RWPE2 (cell line): ENCODE measurements around the gene ABRAXAS1.
A peak's percentile ranks its signal among the peaks of the same experiment; 100 is the strongest.
"Not testable (repeated sequence)": the region's sequence is repeated elsewhere in the genome, so short reads cannot be mapped to it uniquely, and the experiment has no call there.

ENCODE experiments used
- ATAC-seq: fragments of 200-7000 bp; cut with Tn5 transposase; 3 replicates; pipeline ENCODE4 v1.9.1; 2021; ENCODE audit warnings: low read depth
- DNase-seq: peaks from one replicate; pipeline ENCODE4 v3.0.0-alpha.2; 2020; ENCODE audit warnings: low spot score
- H3K27ac ChIP-seq: fragments of 450-650 bp; 2 replicates; pipeline ENCODE4 v1.5.1; 2017; ENCODE audit warnings: mild to moderate bottlenecking; ENCODE audit not compliant: poor library complexity, severe bottlenecking
- H3K27me3 ChIP-seq: fragments of 250-450 bp; sonication (Bioruptor Pico); 2 replicates; pipeline ENCODE4 v1.5.1; 2021; ENCODE audit warnings: mild to moderate bottlenecking, moderate library complexity; ENCODE audit not compliant: insufficient read depth, poor library complexity, severe bottlenecking
- H3K36me3 ChIP-seq: fragments of 250-450 bp; sonication (Bioruptor Pico); 2 replicates; pipeline ENCODE4 v1.5.1; 2020; ENCODE audit warnings: low read depth, mild to moderate bottlenecking, moderate library complexity
- H3K4me1 ChIP-seq: fragments of 250-450 bp; sonication (Bioruptor Pico); 2 replicates; pipeline ENCODE4 v1.5.1; 2021; ENCODE audit warnings: mild to moderate bottlenecking, moderate library complexity; ENCODE audit not compliant: insufficient read depth, poor library complexity, severe bottlenecking
- H3K4me3 ChIP-seq: fragments of 250-450 bp; sonication (Bioruptor Pico); 2 replicates; pipeline ENCODE4 v1.5.1; 2021; ENCODE audit warnings: mild to moderate bottlenecking, moderate library complexity; ENCODE audit not compliant: severe bottlenecking
- H3K9me3 ChIP-seq: fragments of 250-450 bp; sonication (Bioruptor Pico); 2 replicates; pipeline ENCODE4 v1.5.1; 2021; ENCODE audit warnings: mild to moderate bottlenecking, moderate library complexity; ENCODE audit not compliant: severe bottlenecking
- CTCF ChIP-seq: fragments of 450-650 bp; IDR thresholded peaks from one replicate; pipeline ENCODE4 v1.5.1; 2017; ENCODE audit warnings: mild to moderate bottlenecking, moderate library complexity; ENCODE audit not compliant: poor library complexity, severe bottlenecking

The ABRAXAS1 gene

DNA sequence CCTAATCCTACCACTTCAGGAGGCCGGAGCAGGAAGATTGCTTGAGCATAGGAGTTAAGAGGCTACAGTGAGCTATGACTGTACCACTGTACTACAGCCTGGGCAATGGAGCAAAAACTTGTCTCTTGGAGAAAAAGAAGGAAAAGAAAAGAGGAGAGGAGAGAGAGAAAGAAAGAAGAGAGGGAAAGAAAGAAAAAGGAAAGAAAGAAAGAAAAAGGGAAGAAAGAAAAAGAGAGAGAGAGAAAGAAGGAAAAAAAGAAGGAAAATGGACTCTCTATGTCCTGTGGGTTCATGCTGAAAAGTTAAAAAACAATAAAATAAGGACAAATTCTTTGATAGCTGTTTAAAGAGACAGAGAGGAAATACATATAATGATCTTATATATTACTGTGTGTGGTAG is 13.3 kb upstream of the ABRAXAS1 start:
- Histone ChIP-seq H3K9me3 (no peaks in the 10 kb centered on the region), H3K4me1 (no peaks in the 10 kb centered on the region), H3K27me3 (no peaks in the 10 kb centered on the region), H3K4me3 (no peak overlapping the region), H3K27ac (no peak overlapping the region), H3K36me3 (no peaks in the 10 kb centered on the region)
- no peak for DNase-seq
- no peak for ATAC-seq
- no peak for TF ChIP-seq CTCF

GRCh38 chr4:83496085-83496917 is 11.4 kb upstream of the ABRAXAS1 start:
- not testable (repeated sequence) for ATAC-seq, DNase-seq

DNA sequence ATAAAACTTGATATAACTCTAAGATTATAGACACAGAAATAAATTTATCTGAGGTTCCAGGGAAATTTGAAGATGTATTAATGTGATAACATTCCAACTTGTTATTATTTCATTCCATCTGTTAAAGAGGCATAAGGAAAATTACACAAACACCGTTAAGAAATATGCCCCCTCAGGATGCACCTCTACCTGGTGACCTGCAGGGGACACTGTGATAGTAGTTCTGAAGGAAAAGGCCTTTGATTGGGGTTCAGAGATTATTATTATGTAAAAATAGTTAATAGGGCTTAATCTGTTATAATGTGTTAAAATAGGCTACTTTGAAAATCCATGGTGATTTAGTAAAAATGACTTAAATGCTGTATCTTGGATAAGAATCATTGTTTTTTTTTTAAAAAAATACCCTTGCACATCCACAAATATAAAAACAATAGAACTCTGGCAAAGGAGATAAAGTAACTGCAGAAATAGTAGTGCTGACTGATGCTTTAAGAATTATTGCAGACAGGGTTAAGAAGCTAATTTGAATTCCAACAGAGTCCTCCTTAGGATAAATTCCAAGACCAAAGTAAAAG is 6.1 kb upstream of the ABRAXAS1 start:
- Histone ChIP-seq H3K27ac (no peak overlapping the region), H3K4me1 (peaks cover 7% of the 10 kb centered on the region), H3K27me3 (no peaks in the 10 kb centered on the region), H3K4me3 (no peak overlapping the region), H3K9me3 (no peaks in the 10 kb centered on the region), H3K36me3 (no peaks in the 10 kb centered on the region)
- peak; percentile 93 for TF ChIP-seq CTCF
- ATAC-seq: no peak
- DNase-seq: no peak

More at GRCh38 chr4:83496085-83496917, 11.4 kb upstream of the ABRAXAS1 start:
- not testable (repeated sequence) for H3K4me3 ChIP-seq, H3K36me3 ChIP-seq, H3K27ac ChIP-seq, H3K9me3 ChIP-seq, H3K4me1 ChIP-seq, H3K27me3 ChIP-seq

DNA sequence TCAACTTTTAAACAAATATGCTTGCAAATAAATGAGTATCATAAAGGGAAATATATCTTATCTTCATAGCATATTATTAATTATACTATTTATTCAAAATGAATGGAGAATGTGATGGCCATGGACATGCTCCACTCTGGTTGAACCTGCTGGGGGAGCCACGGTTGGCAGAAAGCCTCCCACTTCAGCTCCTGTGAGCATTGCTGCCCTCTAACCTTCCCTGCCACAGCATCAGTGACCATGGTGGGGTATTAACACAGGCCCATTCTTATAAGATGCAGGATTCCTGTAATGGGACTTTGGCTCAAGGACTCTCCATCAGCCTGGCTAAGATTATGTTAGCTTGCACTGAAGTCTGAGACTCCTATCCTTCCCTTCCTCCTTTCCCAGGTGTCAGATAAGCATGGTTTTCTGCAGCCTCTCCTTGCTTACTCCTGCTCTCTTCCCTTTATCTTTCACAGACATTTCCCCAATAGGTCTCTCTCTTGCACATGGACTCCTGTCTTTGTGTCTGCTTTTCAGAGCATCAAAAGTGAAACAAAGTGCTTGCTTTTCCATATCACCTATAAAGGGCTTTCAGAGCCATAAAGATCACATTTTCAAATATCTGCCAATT is 4.9 kb upstream of the ABRAXAS1 start:
- no peak for TF ChIP-seq CTCF
- no peak for DNase-seq

DNA sequence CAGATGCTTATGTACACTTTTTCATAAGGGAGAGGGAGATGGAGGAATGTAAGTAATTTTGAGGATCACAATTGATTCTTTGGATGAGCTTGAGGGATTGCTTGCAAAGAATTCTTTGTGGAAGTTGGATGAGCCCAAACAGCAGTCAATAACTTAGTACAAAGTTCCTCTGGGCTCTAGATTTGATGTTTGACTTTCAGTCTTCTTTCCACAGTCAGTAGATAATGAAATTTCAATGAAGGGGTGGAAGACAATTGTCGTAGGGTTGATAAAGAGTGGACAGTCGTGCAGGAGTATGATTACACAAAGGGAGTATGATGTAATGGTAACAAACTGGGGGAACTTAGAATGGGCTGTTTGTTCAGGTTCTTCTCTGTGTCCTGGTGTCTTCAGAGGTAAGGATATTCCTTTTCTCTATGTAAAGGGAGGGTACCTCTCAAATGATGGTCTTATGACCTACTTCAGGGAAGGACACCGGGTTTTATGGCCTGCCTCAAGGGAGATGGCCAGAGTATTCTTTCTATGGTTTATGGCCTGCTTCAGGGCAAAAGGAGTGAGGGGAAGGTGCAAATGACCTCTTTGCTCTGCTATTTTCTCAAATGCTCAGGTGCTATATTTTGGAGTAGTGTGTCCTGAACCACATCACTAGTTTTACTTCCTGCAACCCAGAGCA is 1.7 kb upstream of the ABRAXAS1 start:
- no peak for TF ChIP-seq CTCF
- no peak for ATAC-seq
- H3K9me3 ChIP-seq: no peaks in the 10 kb centered on the region
- no peak overlapping the region for H3K27ac ChIP-seq
- H3K4me3 ChIP-seq: no peak overlapping the region
- no peaks in the 10 kb centered on the region for H3K27me3 ChIP-seq
- H3K36me3 ChIP-seq: no peaks in the 10 kb centered on the region; the same call in 1 of the 2 replicates
- peaks cover 15% of the 10 kb centered on the region for H3K4me1 ChIP-seq
- no peak for DNase-seq

More for the DNA sequence above, 4.9 kb upstream of the ABRAXAS1 start:
- Histone ChIP-seq H3K4me3 (no peak overlapping the region), H3K27me3 (no peaks in the 10 kb centered on the region), H3K4me1 (peaks cover 15% of the 10 kb centered on the region), H3K9me3 (no peaks in the 10 kb centered on the region), H3K36me3 (no peaks in the 10 kb centered on the region), H3K27ac (no peak overlapping the region)
- ATAC-seq: no peak
